GM10248 (cell line): Measurements from ENCODE around the gene OR5T2.

ENCODE experiments used
- CTCF ChIA-PET: fragments of 300-600 bp; sonication (Branson Sonifier 250); formaldehyde crosslinking; extraction: SDS; loops from one replicate; lab custom pipeline; 2021; ENCODE audit warnings: antibody characterized with exemption; lab: Yijun Ruan, JAX
- POLR2A ChIA-PET: fragments of 350-650 bp; sonication (Branson Sonifier 250); formaldehyde crosslinking; extraction: SDS; loops from one replicate; lab custom pipeline; 2020; ENCODE audit warnings: antibody characterized with exemption; lab: Yijun Ruan, JAX
- DNase-seq: peaks from one replicate; pipeline ENCODE4 v3.0.0; 2012; ENCODE audit errors: extremely low spot score
- CTCF ChIP-seq: IDR thresholded peaks from 2 replicates; pipeline ENCODE4 v1.5.1; 2012; ENCODE audit warnings: mild to moderate bottlenecking, low read depth; ENCODE audit errors: extremely low read depth, missing control alignments, control extremely low read depth

Gene OR5T2

GRCh38 chr11:56197367-56197766, 36.7 kb downstream of the OR5T2 start:
- CTCF ChIA-PET, result no interaction called here
- DNase-seq, result no peak
- no peak for TF ChIP-seq CTCF
- POLR2A ChIA-PET, result no interaction called here

GRCh38 chr11:56196705-56197104, 37.4 kb downstream of the OR5T2 start:
- DNase-seq, result no peak
- ChIA-PET POLR2A (no interaction called here), CTCF (interaction anchor here (1.0 kb wide), 1 partner anchor 21 kb away, joined by 3 read pairs; no protein-coding TSS in a partner anchor)
- TF ChIP-seq CTCF, result no peak

- POLR2A ChIA-PET, result no interaction called here
- CTCF ChIA-PET, result no interaction called here
- TF ChIP-seq CTCF, result no peak
- no peak for DNase-seq
Measured at GRCh38 chr11:56188602-56189001, 45.5 kb downstream of the OR5T2 start.

DNA sequence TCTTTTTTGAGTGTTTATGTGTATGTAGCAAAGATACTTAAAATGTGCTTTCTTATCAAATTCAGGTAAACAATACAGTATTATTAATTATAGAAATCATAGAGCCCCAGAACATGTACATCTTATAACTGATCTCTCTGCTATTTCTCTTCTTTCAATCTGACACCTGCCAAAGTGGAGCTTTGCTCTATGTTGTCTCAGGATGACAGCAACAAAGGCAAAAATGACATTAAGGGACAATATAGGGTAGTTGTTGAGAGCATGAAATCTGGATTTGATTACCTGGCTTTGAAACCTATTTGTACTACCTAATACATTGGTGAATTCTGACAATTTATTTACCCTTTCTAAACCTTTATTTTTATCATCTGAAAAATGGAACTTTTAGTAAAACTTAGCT, 50.6 kb downstream of the OR5T2 start:
- ChIA-PET POLR2A (no interaction called here), CTCF (no interaction called here)
- no peak for TF ChIP-seq CTCF
- DNase-seq, result no peak
